ENCODE measurements around the gene RERE. TPM values are rescaled to one million over a fixed set of nuclear protein-coding genes. Genes with fewer than 3 reads are reported as not detected.

The RERE gene
- total and polyA plus RNA-seq, 7 donors, result 38.8 to 308 (median 99.7) TPM

DNA sequence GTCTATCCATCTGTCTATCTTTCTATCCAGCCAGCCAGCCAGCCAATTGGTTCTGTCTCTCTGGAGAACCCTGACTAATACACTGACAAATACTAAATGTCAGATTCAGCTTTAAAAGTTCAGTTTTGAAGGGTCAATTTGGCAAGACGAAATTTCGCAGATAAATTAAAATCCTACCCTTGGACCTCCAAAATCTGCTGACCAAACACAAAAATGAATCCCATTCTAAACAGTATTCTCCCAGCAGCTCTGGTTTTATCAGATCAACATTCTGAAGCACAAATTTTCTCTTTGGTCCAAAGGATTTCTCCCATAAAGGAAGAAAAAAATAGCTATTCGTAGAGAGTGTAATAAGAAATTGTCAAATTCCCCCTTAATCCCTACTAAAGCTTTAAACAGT lies 248.6 kb downstream of the RERE start:
- H3K27ac ChIP-seq, result no peak overlapping the region
- TF ChIP-seq, protein P1, sequence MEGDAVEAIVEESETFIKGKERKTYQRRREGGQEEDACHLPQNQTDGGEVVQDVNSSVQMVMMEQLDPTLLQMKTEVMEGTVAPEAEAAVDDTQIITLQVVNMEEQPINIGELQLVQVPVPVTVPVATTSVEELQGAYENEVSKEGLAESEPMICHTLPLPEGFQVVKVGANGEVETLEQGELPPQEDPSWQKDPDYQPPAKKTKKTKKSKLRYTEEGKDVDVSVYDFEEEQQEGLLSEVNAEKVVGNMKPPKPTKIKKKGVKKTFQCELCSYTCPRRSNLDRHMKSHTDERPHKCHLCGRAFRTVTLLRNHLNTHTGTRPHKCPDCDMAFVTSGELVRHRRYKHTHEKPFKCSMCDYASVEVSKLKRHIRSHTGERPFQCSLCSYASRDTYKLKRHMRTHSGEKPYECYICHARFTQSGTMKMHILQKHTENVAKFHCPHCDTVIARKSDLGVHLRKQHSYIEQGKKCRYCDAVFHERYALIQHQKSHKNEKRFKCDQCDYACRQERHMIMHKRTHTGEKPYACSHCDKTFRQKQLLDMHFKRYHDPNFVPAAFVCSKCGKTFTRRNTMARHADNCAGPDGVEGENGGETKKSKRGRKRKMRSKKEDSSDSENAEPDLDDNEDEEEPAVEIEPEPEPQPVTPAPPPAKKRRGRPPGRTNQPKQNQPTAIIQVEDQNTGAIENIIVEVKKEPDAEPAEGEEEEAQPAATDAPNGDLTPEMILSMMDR (IDR thresholded peaks at IDR 0.05), result no peak
- no peaks in the 10 kb centered on the region for H3K36me3 ChIP-seq (ENCODE audit: insufficient read depth in 1 of 2, low read depth in 1 of 2)
- no peak overlapping the region for H3K4me3 ChIP-seq
- intact Hi-C loops (cut with DNase I), result no loop called here
- no peaks in the 10 kb centered on the region for H3K27me3 ChIP-seq (ENCODE audit: insufficient read depth in 3 of 3, low read length in 2 of 3)
- no peaks in the 10 kb centered on the region for H3K9me3 ChIP-seq
- DNase-seq, result no peak
- 78 to 93% (median 82%) methylated on average over 3 of the region's 3 CpGs for WGBS, 3 donors
- ATAC-seq, result no peak
- peaks cover 21% of the 10 kb centered on the region for H3K4me1 ChIP-seq

GRCh38 chr1:8567146-8567545 lies 250.3 kb downstream of the RERE start:
- Histone ChIP-seq H3K27ac (no peak overlapping the region), H3K27me3 (ENCODE audit: insufficient read depth in 3 of 3, low read length in 2 of 3) (no peaks in the 10 kb centered on the region), H3K9me3 (no peaks in the 10 kb centered on the region), H3K4me1 (peaks cover 17% of the 10 kb centered on the region), H3K4me3 (no peak overlapping the region), H3K36me3 (ENCODE audit: insufficient read depth in 1 of 2, low read depth in 1 of 2) (no peaks in the 10 kb centered on the region)
- WGBS, 3 donors, result 94 to 100% (median 100%) methylated on average over 1 of the region's 1 CpG
- TF ChIP-seq, protein P1 (IDR thresholded peaks at IDR 0.05), result no peak
- ATAC-seq (no peak), DNase-seq (no peak)
- intact Hi-C loops (cut with DNase I), result no loop called here

DNA sequence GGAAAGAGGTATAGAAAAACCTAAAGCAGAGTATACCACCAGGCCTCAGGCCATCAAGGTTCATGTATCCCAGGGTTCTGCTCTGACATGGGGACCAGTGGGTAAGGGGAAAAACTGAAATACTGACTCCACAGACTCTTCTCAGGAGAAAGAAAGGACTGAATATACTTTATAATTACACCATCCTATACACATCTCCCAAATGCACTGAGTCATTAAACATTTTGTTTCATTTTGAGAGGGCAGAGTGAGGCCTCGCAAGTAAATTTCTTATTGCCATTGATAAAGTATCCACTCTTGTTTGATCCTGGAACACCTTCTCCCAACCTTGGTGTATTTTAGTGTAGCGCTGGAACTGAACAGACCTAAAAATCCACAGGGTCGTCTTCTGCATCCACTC lies 251.6 kb downstream of the RERE start:
- Histone ChIP-seq H3K27ac (no peak overlapping the region), H3K36me3 (ENCODE audit: insufficient read depth in 1 of 2, low read depth in 1 of 2) (no peaks in the 10 kb centered on the region), H3K9me3 (no peaks in the 10 kb centered on the region), H3K4me3 (no peak overlapping the region), H3K4me1 (peaks cover 4% of the 10 kb centered on the region), H3K27me3 (ENCODE audit: insufficient read depth in 3 of 3, low read length in 2 of 3) (no peaks in the 10 kb centered on the region)
- intact Hi-C loops (cut with DNase I), result no loop called here
- TF ChIP-seq, protein P1 (IDR thresholded peaks at IDR 0.05), result no peak
- DNase-seq, result no peak
- ATAC-seq, result no peak
- 77 to 96% (median 88%) methylated on average over 3 of the region's 3 CpGs for WGBS, 3 donors

GRCh38 chr1:8563944-8564537 lies 253.4 kb downstream of the RERE start:
- TF ChIP-seq, protein P1 (IDR thresholded peaks at IDR 0.05), result no peak
- no peak overlapping the region for H3K27ac ChIP-seq
- intact Hi-C loops (cut with DNase I), result loop anchor here (2.0 to 5.0 kb wide), 3 partner anchors 163 to 283 kb away; no protein-coding TSS in a partner anchor
- WGBS, 3 donors, result 69 to 75% (median 73%) methylated on average over 2 of the region's 2 CpGs
- DNase-seq, result no peak
- H3K4me1 ChIP-seq, result peaks cover 5% of the 10 kb centered on the region
- H3K36me3 ChIP-seq (ENCODE audit: insufficient read depth in 1 of 2, low read depth in 1 of 2), result no peaks in the 10 kb centered on the region
- H3K9me3 ChIP-seq, result no peaks in the 10 kb centered on the region
- no peak overlapping the region for H3K4me3 ChIP-seq
- no peak for ATAC-seq
- H3K27me3 ChIP-seq (ENCODE audit: insufficient read depth in 3 of 3, low read length in 2 of 3), result no peaks in the 10 kb centered on the region
